ENCODE measurements around the gene ATXN7L3B.
"Not testable (repeated sequence)": the region's sequence is repeated elsewhere in the genome, so short reads cannot be mapped to it uniquely, and the experiment has no call there.

ATXN7L3B gene

GRCh38 chr12:74537707-74538385 is at the start of gene ATXN7L3B:
Gene ATXN7L3B (plus strand): TSS chr12:74537835. CDS start chr12:74538113, 278 bp downstream.
- in situ Hi-C loops (cut with MboI; ENCODE audit: low sequenced_read_pairs): no loop called here

- in situ Hi-C loops (cut with MboI; ENCODE audit: low sequenced_read_pairs): no loop called here
These were observed 49.5 kb upstream of the ATXN7L3B start for GRCh38 chr12:74488134-74488533.

- in situ Hi-C loops (cut with MboI; ENCODE audit: low sequenced_read_pairs): no loop called here
These were observed 48.1 kb upstream of the ATXN7L3B start for GRCh38 chr12:74489543-74489942.

- in situ Hi-C loops (cut with MboI; ENCODE audit: low sequenced_read_pairs): no loop called here
These were observed 47.1 kb upstream of the ATXN7L3B start for GRCh38 chr12:74490390-74491064.

- in situ Hi-C loops (cut with MboI; ENCODE audit: low sequenced_read_pairs): no loop called here
These were observed 46.3 kb upstream of the ATXN7L3B start for GRCh38 chr12:74491374-74491773.

- in situ Hi-C loops (cut with MboI; ENCODE audit: low sequenced_read_pairs): no loop called here
These were observed 38.4 kb upstream of the ATXN7L3B start for GRCh38 chr12:74499192-74499591.

GRCh38 chr12:74508873-74509657 is 28.6 kb upstream of the ATXN7L3B start:
- in situ Hi-C loops (cut with MboI; ENCODE audit: low sequenced_read_pairs): not testable (repeated sequence)

- in situ Hi-C loops (cut with MboI; ENCODE audit: low sequenced_read_pairs): no loop called here
These were observed 27.7 kb upstream of the ATXN7L3B start for GRCh38 chr12:74509886-74510285.

GRCh38 chr12:74514098-74514872 is 23.4 kb upstream of the ATXN7L3B start:
- in situ Hi-C loops (cut with MboI; ENCODE audit: low sequenced_read_pairs): no loop called here

- in situ Hi-C loops (cut with MboI; ENCODE audit: low sequenced_read_pairs): no loop called here
These were observed 21.8 kb upstream of the ATXN7L3B start for GRCh38 chr12:74515849-74516248.

GRCh38 chr12:74526535-74526934 is 11.1 kb upstream of the ATXN7L3B start:
- in situ Hi-C loops (cut with MboI; ENCODE audit: low sequenced_read_pairs): no loop called here

- in situ Hi-C loops (cut with MboI; ENCODE audit: low sequenced_read_pairs): no loop called here
These were observed 10.1 kb upstream of the ATXN7L3B start for GRCh38 chr12:74527491-74527890.

GRCh38 chr12:74530676-74531075 is 7.0 kb upstream of the ATXN7L3B start:
- in situ Hi-C loops (cut with MboI; ENCODE audit: low sequenced_read_pairs): no loop called here

- in situ Hi-C loops (cut with MboI; ENCODE audit: low sequenced_read_pairs): no loop called here
These were observed 2.1 kb upstream of the ATXN7L3B start for GRCh38 chr12:74535536-74535935.

GRCh38 chr12:74537126-74537706 is 419 bp upstream of the ATXN7L3B start:
- in situ Hi-C loops (cut with MboI; ENCODE audit: low sequenced_read_pairs): no loop called here

- in situ Hi-C loops (cut with MboI; ENCODE audit: low sequenced_read_pairs): no loop called here
These were observed 1.0 kb downstream of the ATXN7L3B start for GRCh38 chr12:74538491-74539258.

GRCh38 chr12:74539261-74539660 is 1.6 kb downstream of the ATXN7L3B start:
- in situ Hi-C loops (cut with MboI; ENCODE audit: low sequenced_read_pairs): no loop called here

GRCh38 chr12:74539765-74540526 is 2.3 kb downstream of the ATXN7L3B start:
- in situ Hi-C loops (cut with MboI; ENCODE audit: low sequenced_read_pairs): no loop called here

GRCh38 chr12:74541074-74541473 is 3.4 kb downstream of the ATXN7L3B start:
- in situ Hi-C loops (cut with MboI; ENCODE audit: low sequenced_read_pairs): no loop called here
